ENCODE results near the gene MDH1.

MDH1 gene

GRCh38 chr2:63648632-63649031 is 59.9 kb downstream of the MDH1 start:
- DNase-seq (ENCODE audit: low read depth, low spot score): no peak
- no peaks in the 10 kb centered on the region for H3K36me3 ChIP-seq (ENCODE audit: insufficient read depth, insufficient read length, low read length)
- H3K4me3 ChIP-seq (ENCODE audit: insufficient read length, low read depth): no peak overlapping the region
- no peak for TF ChIP-seq SUZ12 (IDR thresholded peaks at IDR 0.05; ENCODE audit: extremely low read depth, insufficient read depth, insufficient read length)
- no peaks in the 10 kb centered on the region for H3K27me3 ChIP-seq (ENCODE audit: insufficient read depth, insufficient read length)
- H3K9me3 ChIP-seq (ENCODE audit: insufficient read depth, low read length): no peaks in the 10 kb centered on the region
- no peaks in the 10 kb centered on the region for H3K4me1 ChIP-seq (ENCODE audit: insufficient read depth, insufficient read length)
- no peak overlapping the region for H3K9ac ChIP-seq (ENCODE audit: insufficient read length, low read depth)

- TF ChIP-seq ZNF274 (IDR thresholded peaks at IDR 0.05; ENCODE audit: low read depth, low read length) (no peak), YY1 (IDR thresholded peaks at IDR 0.05; ENCODE audit: insufficient read depth, insufficient read length) (no peak), SUZ12 (IDR thresholded peaks at IDR 0.05; ENCODE audit: extremely low read depth, insufficient read depth, insufficient read length) (no peak)
- no peaks in the 10 kb centered on the region for H3K27me3 ChIP-seq (ENCODE audit: insufficient read depth, insufficient read length)
- H3K9ac ChIP-seq (ENCODE audit: insufficient read length, low read depth): no peak overlapping the region
- H3K36me3 ChIP-seq (ENCODE audit: insufficient read depth, insufficient read length, low read length): no peaks in the 10 kb centered on the region
- H3K4me1 ChIP-seq (ENCODE audit: insufficient read depth, insufficient read length): no peaks in the 10 kb centered on the region
- DNase-seq (ENCODE audit: low read depth, low spot score): no peak
- H3K4me3 ChIP-seq (ENCODE audit: insufficient read length, low read depth): no peak overlapping the region
- H3K9me3 ChIP-seq (ENCODE audit: insufficient read depth, low read length): no peaks in the 10 kb centered on the region
These were observed 61.1 kb downstream of the MDH1 start for GRCh38 chr2:63649829-63650228.

DNA sequence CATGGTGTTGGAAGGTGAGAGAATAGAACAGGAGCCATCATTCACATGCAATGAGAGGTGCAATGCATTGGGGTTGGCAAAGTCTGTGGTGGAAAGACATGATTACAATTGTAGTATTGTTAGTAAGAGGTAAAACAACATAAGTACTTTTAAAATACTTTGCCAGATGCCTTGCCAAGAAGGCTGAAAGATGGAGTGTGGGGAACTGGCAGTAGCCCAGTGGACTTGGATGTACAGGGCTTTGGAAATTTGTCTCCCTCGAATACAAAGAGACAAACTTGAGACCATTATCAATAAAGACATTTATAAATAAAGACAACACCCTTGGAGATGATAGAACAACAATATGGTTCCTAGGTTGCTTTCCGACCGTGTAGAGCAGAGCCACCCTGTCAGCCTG is 62.0 kb downstream of the MDH1 start:
- TF ChIP-seq YY1 (IDR thresholded peaks at IDR 0.05; ENCODE audit: insufficient read depth, insufficient read length) (no peak), ZNF274 (IDR thresholded peaks at IDR 0.05; ENCODE audit: low read depth, low read length) (no peak), SUZ12 (IDR thresholded peaks at IDR 0.05; ENCODE audit: extremely low read depth, insufficient read depth, insufficient read length) (no peak)

GRCh38 chr2:63651356-63651755 is 62.6 kb downstream of the MDH1 start:
- Histone ChIP-seq H3K36me3 (ENCODE audit: insufficient read depth, insufficient read length, low read length) (no peaks in the 10 kb centered on the region), H3K9me3 (ENCODE audit: insufficient read depth, low read length) (no peaks in the 10 kb centered on the region), H3K27me3 (ENCODE audit: insufficient read depth, insufficient read length) (no peaks in the 10 kb centered on the region), H3K9ac (ENCODE audit: insufficient read length, low read depth) (no peak overlapping the region), H3K4me1 (ENCODE audit: insufficient read depth, insufficient read length) (no peaks in the 10 kb centered on the region), H3K4me3 (ENCODE audit: insufficient read length, low read depth) (no peak overlapping the region)
- no peak for TF ChIP-seq YY1 (IDR thresholded peaks at IDR 0.05; ENCODE audit: insufficient read depth, insufficient read length)
- DNase-seq (ENCODE audit: low read depth, low spot score): no peak

More for the DNA sequence above, 62.0 kb downstream of the MDH1 start:
- no peak for DNase-seq (ENCODE audit: low read depth, low spot score)
- no peaks in the 10 kb centered on the region for H3K9me3 ChIP-seq (ENCODE audit: insufficient read depth, low read length)
- no peaks in the 10 kb centered on the region for H3K4me1 ChIP-seq (ENCODE audit: insufficient read depth, insufficient read length)
- no peak overlapping the region for H3K9ac ChIP-seq (ENCODE audit: insufficient read length, low read depth)
- H3K36me3 ChIP-seq (ENCODE audit: insufficient read depth, insufficient read length, low read length): no peaks in the 10 kb centered on the region
- H3K4me3 ChIP-seq (ENCODE audit: insufficient read length, low read depth): no peak overlapping the region
- H3K27me3 ChIP-seq (ENCODE audit: insufficient read depth, insufficient read length): no peaks in the 10 kb centered on the region

GRCh38 chr2:63651861-63652651 is 63.3 kb downstream of the MDH1 start:
- no peaks in the 10 kb centered on the region for H3K27me3 ChIP-seq (ENCODE audit: insufficient read depth, insufficient read length)
- no peaks in the 10 kb centered on the region for H3K9me3 ChIP-seq (ENCODE audit: insufficient read depth, low read length)
- no peak overlapping the region for H3K4me3 ChIP-seq (ENCODE audit: insufficient read length, low read depth)
- no peak for DNase-seq (ENCODE audit: low read depth, low spot score)
- no peaks in the 10 kb centered on the region for H3K4me1 ChIP-seq (ENCODE audit: insufficient read depth, insufficient read length)
- H3K36me3 ChIP-seq (ENCODE audit: insufficient read depth, insufficient read length, low read length): no peaks in the 10 kb centered on the region
- TF ChIP-seq SUZ12 (IDR thresholded peaks at IDR 0.05; ENCODE audit: extremely low read depth, insufficient read depth, insufficient read length): no peak
- TF ChIP-seq YY1 (IDR thresholded peaks at IDR 0.05; ENCODE audit: insufficient read depth, insufficient read length): no peak
- no peak for TF ChIP-seq ZNF274 (IDR thresholded peaks at IDR 0.05; ENCODE audit: low read depth, low read length)
- no peak overlapping the region for H3K9ac ChIP-seq (ENCODE audit: insufficient read length, low read depth)

GRCh38 chr2:63652652-63652985 is 63.9 kb downstream of the MDH1 start:
- Histone ChIP-seq H3K9me3 (ENCODE audit: insufficient read depth, low read length) (no peaks in the 10 kb centered on the region), H3K36me3 (ENCODE audit: insufficient read depth, insufficient read length, low read length) (no peaks in the 10 kb centered on the region), H3K9ac (ENCODE audit: insufficient read length, low read depth) (no peak overlapping the region), H3K4me3 (ENCODE audit: insufficient read length, low read depth) (no peak overlapping the region), H3K27me3 (ENCODE audit: insufficient read depth, insufficient read length) (no peaks in the 10 kb centered on the region), H3K4me1 (ENCODE audit: insufficient read depth, insufficient read length) (no peaks in the 10 kb centered on the region)
- DNase-seq (ENCODE audit: low read depth, low spot score): no peak
- no peak for TF ChIP-seq YY1 (IDR thresholded peaks at IDR 0.05; ENCODE audit: insufficient read depth, insufficient read length)
- no peak for TF ChIP-seq SUZ12 (IDR thresholded peaks at IDR 0.05; ENCODE audit: extremely low read depth, insufficient read depth, insufficient read length)
- no peak for TF ChIP-seq ZNF274 (IDR thresholded peaks at IDR 0.05; ENCODE audit: low read depth, low read length)

DNA sequence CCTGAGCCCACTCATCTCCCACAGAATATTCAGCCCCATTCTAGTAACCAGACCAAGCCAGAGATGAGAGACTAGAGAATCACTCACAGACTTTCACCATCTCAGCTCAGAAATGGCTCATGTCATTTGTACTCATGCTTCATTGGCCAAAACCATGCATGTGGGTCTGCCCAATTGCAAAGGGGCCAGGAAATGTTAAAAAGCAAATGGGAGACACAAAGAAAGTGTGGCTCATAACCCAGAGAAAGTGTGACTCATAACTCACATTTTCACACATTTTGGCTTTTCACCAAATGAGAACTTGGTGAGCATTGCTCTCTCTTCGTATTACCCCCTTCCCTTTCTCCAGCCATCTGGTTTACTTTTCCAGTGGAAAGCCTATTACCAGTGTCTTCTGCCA is 66.2 kb downstream of the MDH1 start:
- H3K4me1 ChIP-seq (ENCODE audit: insufficient read depth, insufficient read length): no peaks in the 10 kb centered on the region
- no peak overlapping the region for H3K4me3 ChIP-seq (ENCODE audit: insufficient read length, low read depth)
- DNase-seq (ENCODE audit: low read depth, low spot score): no peak
- H3K27me3 ChIP-seq (ENCODE audit: insufficient read depth, insufficient read length): no peaks in the 10 kb centered on the region
- no peaks in the 10 kb centered on the region for H3K9me3 ChIP-seq (ENCODE audit: insufficient read depth, low read length)
- no peak overlapping the region for H3K9ac ChIP-seq (ENCODE audit: insufficient read length, low read depth)
- H3K36me3 ChIP-seq (ENCODE audit: insufficient read depth, insufficient read length, low read length): no peaks in the 10 kb centered on the region
- TF ChIP-seq YY1 (IDR thresholded peaks at IDR 0.05; ENCODE audit: insufficient read depth, insufficient read length) (no peak), ZNF274 (IDR thresholded peaks at IDR 0.05; ENCODE audit: low read depth, low read length) (no peak), SUZ12 (IDR thresholded peaks at IDR 0.05; ENCODE audit: extremely low read depth, insufficient read depth, insufficient read length) (no peak)
